GM21367 (cell line): ENCODE measurements around the gene STAM.
"Not testable (repeated sequence)": the region's sequence is repeated elsewhere in the genome, so short reads cannot be mapped to it uniquely, and the experiment has no call there.

ENCODE experiments used
- ATAC-seq: cut with Tn5 transposase; IDR thresholded peaks from one replicate; pipeline ENCODE4 v1.9.1; 2021; ENCODE audit not compliant: unreplicated experiment

STAM gene

DNA sequence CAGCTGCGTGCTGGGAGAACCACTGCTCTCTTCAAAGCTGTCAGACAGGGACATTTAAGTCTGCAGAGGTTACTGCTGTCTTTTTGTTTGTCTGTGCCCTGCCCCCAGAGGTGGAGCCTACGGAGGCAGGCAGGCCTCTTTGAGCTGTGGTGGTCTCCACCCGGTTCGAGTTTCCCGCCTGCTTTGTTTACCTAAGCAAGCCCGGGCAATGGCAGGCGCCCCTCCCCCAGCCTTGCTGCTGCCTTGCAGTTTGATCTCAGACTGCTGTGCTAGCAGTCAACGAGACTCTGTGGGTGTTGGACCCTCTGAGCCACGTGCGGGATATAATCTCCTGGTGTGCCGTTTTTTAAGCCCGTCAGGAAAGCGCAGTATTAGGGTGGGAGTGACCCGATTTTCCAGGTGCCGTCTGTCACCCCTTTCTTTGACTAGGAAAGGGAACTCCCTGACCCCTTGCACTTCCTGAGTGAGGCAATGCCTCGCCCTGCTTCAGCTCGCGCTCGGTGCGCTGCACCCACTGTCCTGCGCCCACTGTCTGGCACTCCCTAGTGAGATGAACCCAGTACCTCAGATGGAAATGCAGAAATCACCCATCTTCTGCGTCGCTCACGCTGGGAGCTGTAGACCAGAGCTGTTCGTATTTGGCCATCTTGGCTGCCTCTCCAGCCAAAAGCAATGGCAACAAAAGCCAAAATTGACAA lies 78.5 kb downstream of the STAM start:
- ATAC-seq: not testable (repeated sequence)

DNA sequence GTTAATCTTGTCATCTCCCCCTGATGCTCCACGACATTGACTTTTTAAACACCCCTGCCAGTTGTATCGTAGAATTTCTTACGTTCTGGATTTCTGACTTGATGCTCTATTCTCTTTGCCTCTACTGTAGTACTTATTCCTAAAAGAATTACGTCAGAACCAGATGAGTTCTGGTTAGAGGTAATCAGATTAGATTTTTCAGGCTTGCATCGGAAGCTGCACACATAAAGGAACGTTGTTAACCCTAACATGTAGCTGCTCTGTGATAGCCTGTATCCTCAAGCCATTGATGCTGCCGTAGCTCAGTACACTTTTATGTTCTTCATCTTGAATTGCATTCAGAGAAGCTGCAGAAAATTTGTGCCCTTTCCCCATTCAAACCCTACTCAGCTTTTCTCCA lies 81.8 kb downstream of the STAM start:
- no peak for ATAC-seq

DNA sequence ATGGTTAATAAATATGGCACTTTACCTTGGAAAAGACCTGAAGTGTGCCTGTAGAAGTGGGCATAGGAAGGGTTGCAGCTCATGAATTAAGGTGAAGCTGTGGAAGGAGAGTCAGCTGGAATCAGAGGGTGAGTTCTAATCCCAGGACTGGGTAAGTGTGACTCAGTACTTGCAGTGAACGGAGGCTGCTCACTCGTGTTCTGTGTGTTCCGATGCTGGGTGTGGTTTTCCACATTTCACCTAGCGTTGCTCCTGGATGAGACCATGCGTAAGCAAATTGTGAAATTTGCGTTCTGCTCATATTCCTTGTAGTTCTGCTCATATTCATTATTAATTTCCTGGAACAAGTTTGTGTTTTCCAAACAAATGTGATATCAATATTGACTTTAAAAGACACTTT lies 85.7 kb downstream of the STAM start:
- ATAC-seq: no peak

DNA sequence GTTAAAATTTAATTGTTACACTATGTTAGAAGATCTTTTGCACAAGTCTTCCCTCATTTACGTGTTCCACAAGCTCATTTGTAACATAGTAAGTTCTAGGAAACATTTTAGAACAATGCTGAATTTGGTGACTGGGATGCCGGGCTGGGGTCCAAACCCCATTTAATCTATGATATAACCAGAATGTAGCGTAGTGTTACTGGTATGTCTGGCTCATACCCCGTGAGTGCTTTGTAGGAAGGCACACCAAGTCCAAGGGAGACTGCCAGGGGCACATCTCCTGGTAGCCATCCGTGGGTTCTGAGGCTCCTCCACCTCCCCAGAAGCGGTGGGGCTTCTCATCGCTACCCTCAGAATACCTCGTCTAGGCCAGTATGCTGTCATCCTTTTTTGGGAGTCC lies 86.7 kb downstream of the STAM start:
- ATAC-seq: no peak

DNA sequence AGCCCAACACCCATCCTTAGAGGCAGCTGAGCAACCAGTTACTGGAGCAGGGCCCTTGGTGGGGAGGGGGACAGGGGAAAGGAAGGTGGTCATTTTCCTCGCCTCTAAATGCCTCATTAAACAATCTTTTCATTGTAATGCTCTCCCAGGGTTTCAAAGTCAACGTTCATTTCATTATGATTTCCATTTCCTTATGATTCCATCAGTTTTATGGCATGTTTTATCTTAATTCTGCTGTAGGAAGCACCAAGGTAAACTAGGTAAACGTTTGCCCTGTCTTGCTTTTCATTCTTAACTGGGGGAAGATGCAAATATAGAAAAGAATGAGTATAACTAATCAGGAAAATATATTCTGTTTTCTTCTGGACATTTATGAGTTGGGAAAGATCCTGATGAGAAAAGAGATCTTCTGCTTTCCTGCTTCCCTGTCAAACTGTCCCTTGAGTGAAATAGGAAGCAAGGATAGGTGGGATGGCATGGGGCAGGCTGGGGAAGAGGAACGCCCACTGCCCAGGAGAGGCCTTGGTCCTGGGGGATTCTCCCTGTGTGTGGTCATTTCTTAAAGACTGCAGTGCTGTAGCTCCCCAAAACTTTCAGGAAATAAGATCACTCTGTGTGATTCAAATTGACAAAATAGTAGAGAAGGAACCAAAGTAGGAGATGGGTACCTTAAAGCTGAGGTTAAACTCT lies 87.5 kb downstream of the STAM start:
- ATAC-seq: no peak

DNA sequence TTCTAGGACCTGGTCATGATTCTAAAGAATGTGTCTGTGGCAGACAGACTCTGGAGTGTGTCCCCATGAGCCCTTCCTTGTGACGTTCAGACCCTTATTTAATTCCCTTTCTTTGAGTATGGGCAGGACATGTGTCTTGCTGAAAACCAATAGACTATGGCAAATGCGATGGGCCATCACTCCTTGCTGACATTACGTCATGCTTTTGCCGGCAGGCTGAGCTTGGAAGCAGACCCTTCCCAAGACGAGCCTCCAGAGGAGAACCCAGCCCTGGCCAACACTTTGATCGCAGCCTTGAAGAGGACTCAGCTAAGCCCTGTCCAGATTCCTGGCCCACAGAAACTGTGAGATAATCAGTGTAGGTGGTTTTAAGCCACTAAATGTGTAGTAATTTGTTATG lies 89.7 kb downstream of the STAM start:
- ATAC-seq: no peak

DNA sequence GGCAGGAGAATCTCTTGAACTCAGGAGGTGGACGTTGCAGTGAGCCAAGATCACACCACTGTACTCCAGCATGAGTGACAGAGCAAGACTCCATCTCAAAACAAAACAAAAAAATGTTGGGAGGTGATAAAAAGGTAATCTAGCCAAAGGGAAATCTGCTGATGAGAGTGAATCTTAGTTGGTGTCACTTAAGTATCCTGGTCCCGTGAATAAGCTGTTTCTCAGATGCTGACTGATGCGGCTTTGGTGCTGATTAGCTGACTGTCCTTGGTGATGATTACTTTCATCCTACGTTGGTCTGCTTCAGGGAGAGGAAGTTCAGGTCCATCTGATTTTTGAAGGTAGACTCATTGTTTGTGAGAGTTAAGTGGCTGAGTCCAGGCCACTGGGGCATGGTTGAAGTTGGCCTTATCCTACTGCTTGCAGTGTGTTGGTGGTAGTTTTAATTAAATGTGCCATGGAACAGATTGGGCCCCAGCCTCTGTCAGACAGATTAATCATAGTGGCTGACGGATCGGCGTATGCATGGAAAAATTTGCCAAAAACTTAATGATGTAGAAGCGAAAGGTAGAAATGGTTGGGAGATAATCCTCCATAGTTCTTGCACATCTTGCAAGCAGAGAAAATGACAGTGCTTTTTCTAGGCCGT lies 90.6 kb downstream of the STAM start:
- no peak for ATAC-seq

DNA sequence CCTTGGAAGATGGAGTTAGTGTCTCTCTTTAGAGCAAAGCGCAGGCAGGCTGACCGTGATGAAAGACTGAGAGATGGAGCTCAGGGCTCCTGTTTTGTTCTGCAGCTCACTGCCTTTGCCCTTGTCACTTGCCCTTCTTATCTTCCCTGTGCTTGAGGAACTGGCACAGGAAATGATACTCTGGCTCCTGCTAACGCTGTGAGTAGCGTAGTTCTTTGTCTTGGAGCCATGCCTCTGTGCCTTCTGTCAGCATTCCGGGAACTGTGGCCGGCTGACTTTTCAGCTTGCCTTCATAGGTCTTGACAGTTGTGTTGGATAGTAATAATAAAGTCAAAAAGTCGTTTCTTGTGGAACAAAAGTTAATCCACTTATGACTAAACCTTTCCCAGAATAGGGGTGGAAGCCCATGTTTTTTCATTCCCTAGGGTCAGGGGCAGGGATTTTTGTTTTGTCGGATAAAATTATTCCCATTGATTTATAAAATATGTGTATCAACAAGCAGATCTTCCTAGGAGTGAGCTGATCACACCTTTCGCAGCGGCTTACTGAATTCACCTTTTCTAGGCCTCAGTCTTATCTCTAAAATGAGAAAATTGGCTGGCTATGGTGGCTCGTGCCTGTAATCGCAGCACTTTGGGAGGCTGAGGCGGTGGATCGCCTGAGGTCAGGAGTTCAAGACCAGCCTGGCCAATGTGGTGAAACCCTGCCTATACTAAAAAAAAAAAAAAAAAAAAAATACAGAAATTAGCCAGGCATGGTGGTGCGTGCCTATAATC lies 91.4 kb downstream of the STAM start:
- ATAC-seq: no peak

DNA sequence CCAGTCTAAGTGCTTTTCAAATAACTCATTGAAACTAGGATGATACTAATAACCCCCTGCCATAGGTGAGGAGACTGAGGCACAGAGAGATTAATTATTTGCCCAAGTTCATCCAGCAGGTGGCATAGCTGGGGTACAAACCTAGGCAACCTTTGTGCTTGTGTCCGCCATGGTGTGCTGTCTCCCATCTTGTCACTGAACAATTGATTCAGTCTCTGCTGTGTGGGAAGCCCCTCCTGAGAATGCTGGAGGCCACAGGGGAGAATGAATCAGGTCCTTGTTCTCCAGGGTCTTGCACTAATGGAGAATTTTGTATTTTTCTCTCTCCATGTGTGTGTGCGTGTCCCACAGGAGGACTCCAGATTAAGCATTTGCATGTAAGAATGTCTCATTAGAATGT lies 92.3 kb downstream of the STAM start:
- no peak for ATAC-seq

DNA sequence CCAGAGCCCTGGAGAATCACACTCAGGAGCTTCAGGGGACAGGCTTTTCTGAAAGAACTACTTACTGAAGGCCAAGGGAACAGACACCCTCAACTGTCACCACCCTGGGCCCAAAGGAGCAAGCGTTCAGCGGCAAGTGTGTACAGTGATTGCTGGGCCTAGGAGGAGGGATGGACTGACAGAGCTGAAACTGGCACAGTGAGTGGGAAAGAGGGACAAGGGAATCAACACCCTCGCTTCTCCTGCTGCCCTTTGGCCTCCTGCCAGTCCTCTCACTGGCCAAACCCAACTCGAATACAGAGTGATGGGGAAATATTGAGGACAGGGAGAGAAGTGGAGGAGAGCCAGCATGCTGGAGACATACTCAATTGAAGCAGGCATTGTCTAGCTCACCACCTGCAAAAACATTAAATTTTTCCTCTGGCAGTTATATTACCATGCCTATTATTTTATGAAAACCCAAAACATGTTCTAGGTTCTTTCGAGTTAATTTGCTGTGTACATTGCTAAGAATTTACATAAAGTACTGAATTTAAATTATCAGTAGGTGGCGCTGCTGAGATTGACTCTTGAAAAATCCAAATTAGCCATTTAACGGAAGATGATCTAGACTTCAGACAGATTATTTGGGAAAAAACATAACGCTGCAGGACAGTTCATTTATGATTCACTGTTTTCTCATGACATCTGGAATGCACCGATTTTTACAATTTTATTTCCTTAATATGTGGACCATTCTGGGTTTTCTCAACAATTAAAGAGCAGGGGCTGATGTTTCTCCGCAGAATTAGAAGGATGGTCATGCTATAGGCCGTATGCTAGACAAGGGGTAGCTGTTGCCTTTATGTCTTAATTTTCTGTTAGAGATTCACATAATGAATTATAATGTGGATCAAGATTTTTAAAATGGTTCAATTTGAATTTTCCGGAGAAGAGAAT lies 93.3 kb downstream of the STAM start:
- no peak for ATAC-seq

DNA sequence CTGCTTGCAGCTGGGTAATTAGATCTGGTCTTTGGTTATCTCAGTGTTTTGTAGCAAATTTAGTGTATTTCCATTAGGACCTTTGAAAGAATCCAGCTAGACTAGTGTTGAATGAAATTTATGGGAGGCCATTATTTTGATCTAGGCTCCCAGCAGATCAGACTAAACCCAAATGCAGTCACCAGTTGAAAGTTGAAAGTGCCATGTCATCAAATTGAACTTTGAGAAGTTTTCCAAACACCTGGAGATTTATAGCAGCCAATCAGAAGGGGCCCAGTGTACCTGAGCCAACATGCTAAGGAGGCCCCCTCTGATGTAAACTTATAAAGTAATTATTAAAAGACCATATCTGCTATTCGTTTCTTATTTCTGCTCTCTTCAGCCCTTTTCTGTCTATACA lies 96.7 kb downstream of the STAM start:
- no peak for ATAC-seq

DNA sequence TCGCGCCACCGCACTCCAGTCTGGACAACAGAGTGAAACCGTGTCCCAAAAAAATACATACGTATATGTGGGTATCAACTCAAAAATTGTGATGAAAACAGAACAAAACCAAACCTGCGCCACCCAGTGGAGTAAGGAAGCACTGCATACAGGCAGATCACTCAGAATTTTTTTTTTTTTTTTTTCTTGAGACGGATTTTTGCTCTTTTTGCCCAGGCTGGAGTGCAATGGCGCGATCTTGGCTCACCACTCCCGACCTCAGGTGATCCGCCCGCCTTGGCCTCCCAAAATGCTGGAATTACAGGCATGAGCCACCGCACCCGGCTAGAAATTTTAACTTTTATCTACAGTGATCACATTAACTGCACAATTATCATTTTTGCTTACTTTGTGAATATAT lies 99.0 kb downstream of the STAM start:
- ATAC-seq: no peak

DNA sequence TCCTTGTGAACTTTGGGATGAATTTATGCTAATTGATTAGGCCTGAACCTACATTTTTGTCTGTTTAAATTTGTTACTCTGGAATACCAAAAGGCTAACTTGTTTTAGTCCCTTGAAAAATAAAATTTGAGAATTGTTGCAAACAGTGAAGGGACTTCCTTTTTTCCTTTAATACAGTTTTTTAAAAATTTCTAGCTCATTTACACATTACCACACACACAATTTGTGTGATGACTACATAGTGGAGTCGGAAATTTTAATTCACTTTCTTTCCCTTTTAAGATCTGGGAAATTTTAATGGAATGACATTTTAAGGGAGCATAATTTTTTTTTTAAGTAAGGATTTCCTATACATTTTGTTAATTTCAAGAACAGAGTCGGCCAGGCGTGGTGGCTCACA lies 99.5 kb downstream of the STAM start:
- no peak for ATAC-seq

DNA sequence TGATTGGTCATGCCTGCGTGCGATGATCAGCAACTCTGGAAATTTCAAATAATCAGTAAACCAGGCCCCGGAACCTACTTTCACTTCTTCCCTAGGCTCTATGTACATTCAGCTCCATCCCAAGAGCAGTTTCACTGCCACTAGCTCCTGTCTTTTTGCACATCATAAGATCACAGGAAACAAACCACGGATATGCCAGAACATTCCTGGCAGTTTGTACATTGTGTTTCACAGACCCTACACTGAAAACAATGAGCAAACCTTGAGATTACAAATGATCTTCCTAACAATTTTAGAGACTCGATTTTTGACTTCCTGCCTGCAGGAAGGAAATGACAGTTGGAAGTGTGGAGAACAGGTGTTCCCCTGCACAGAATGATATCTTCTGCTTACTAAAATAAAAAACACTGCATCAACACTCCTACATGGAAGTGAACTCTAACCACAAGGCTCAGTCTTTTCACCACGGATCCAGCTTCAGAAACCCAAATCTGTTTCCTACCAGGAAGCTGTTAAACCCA lies 100.5 kb downstream of the STAM start:
- no peak for ATAC-seq

DNA sequence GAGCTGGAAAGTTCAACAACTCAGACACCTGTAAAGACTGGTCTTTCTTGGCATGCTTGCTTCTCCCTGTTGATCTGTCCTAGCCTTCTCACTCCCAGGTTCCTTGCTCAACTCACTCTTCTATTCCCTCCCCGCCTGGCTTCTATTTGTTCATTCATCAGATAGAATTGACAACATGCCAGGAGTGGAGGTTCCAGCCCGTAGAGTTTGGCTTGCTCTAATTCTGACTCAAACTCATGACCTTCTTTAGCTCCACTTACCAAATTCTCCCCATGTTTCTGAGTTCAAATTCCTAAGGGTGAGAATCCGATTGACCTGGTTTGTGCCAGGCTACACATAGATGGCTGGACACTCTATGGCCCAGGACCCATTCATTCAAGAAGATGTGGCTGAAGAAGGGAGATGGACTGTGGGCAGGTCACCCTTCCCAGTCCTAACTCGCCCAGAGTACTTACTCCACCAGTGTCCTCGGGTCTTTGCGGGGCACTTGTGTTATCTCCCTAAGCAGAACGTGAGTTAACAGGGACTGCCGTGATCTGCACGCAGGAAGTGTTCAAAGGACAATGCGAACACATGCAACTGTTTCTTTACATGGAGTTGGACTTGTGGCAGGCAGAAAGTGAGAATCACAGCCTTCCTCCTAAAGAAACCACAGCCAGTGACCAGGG lies 104.1 kb downstream of the STAM start:
- no peak for ATAC-seq

DNA sequence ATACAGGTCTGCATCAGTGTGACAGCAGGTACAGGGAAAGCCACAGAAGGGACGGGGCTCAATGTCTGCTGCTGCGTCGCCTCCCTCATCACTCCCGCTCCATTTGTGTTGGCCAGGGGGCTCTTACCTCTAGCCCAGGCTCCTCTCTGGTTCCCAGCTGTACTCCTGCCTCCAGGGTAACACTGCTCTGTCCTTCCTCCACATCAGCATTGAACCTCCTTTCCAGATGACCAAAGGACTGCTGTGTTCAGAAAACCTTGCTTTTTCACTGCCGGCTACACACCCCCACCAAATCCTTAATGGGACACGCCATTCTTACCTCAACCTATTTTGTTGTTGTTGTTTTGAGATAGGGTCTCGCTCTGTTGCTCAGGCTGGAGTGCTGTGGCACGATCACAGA lies 105.9 kb downstream of the STAM start:
- no peak for ATAC-seq

DNA sequence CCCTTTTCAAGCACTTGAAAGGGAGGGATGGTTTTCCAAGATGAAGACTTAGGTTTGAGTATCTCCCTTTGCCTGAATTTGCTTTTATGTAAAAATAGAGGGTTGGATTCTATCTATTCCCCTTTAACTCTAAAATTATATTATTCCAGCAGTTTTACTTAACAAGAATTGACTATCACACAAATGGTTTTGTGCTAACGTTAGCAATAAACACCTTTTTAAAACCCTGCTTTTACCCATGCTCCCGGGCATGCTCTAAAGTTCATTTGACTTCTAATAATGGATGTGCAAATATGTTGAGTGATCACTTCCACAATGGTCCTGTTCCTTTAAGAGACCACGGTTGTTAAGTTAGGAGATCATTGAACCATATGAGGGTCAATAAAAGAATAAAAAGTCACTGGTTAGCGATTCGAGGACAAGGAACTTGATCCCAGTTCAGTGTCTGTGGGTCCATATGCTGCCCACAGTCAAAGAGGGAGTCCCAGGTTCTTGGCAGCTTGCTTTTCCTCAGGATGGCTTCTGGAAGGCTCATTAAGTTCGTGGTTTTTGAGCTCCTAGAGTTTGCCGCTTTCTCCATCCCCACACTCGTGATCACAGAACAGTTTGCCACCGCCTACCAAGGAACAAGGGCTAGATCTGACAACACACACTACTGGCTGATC lies 108.0 kb downstream of the STAM start, which contains the start of gene TMEM236:
TSS of gene TMEM236 (plus strand) at position 421 of the 665 bp plus-strand sequence. CDS start at position 516, 95 bp downstream.
- ATAC-seq: no peak

DNA sequence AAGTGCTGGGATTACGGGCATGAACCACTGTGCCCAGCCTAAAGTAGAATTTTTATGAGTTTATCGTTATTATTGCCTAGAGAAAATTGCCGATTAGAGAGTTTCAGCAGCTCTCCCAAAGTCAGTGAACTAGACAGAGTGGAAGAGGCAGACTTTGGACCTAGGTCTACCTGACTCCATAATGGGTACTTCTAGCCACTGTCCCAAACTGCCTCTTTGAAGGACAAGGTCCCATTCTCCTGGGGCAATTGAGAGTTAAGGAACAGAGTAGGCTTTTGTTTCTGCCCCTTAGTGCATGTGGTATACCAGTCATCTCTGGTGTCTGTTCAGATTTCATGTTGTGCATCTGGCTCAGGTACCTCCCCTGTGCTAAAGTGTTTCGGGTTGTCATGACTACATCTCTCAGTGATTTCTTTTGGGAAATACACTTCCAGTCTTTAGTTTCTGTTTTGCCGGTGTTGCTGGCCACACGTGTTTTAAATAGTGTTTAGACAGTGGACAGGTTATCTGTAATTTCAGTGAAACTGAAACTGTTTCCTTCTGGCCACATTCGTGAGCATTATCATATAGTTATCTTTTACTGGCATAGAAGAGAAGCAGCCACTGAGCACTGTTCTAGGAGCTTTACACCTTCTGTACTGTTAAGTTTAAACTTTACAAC lies 112.7 kb downstream of the STAM start:
- peak; percentile 96 for ATAC-seq

DNA sequence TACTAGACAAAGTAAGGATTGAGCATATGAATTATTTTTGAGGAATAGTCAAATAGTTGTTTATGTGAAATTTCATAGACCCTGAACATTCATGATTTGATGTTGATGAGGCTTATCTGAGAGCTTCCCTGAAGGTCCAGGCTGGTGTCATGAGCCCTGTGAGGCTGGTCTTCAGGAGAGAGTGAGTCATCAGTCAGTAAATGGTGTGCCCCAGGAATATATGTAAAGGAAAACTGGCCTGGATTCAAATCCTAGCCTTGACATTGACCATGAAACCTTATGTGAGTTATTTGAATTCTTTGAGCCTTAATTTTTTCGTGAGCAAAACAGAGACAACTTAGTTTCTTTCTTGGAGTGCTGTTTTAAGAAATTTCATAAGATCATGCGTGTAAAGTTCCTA lies 114.2 kb downstream of the STAM start:
- ATAC-seq: no peak
